Measurements from ENCODE around the gene TENT4A.
"Not testable (repeated sequence)": the region's sequence is repeated elsewhere in the genome, so short reads cannot be mapped to it uniquely, and the experiment has no call there.

Gene TENT4A

DNA sequence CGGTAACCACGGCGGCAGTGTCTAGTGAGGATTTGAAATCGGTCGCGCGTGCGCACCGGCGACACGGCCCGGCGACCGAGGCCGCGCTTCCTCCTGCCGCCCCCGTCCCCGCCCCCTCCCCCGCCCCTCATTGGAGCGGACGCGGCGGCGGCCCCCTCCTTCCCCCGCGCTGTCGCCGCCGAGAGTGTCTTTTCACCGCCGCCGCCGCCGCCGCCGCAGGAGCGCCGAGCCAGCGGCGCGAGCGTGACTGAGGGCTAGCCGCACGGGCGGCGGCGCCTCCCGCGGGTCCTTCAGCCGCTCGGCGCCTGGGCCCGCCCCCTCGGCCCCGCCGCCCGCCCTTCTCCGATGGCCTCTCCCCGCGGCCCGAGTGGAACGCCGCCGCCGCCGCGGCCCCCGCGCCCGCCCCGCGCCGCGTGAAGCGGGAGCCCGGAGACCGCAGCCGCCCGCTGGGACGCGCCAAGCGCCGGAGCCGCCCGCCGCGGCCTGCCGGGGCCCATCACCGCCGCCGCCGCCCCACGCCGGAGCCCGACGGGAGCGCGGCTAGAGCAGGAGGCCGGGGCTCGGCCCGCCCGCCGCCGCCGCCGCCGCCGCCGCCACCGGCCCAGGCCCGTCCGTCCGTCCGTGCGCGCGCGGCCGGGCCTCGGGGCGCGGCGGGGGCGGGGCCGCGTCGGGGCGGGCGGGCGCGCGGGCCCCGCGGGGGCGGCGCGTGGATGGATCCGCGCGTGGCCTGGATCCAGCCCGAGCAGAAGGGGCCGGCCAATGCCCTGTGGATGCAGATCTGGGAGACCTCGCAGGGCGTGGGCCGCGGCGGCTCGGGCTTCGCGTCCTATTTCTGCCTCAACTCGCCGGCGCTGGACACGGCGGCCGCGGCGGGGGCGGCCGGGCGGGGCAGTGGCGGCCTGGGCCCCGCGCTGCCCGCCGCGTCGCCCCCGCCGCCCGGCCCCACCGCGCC lies at the start of gene TENT4A:
TENT4A (plus strand) TSS at position 159 of the 952 bp plus-strand sequence; CDS start at position 711, 552 bp downstream.
- no peaks in the 10 kb centered on the region for H3K9me3 ChIP-seq (ENCODE audit: control insufficient read depth in 2 of 2, low read length in 2 of 2)
- peaks cover 23 to 35% of the 10 kb centered on the region in 2 donors for H3K4me1 ChIP-seq (ENCODE audit: control insufficient read depth in 2 of 2, insufficient read depth in 2 of 2, low read length in 2 of 2)
- H3K4me3 ChIP-seq (ENCODE audit: low read length in 2 of 2), result peak within 1 kb of the TSS; percentile 74 to 84
- no peaks in the 10 kb centered on the region for H3K36me3 ChIP-seq (ENCODE audit: control insufficient read depth in 2 of 2, insufficient read depth in 2 of 2, low read length in 2 of 2)
- H3K9ac ChIP-seq (ENCODE audit: low read depth in 1 of 2, low read length in 2 of 2), result peak within 1 kb of the TSS; percentile 80 to 89
- peak within 1 kb of the TSS; percentile 95 to 97 for H3K27ac ChIP-seq (ENCODE audit: low read depth in 2 of 2, low read length in 2 of 2)
- peaks cover 0 to 4% of the 10 kb centered on the region in 2 donors for H3K27me3 ChIP-seq (ENCODE audit: control insufficient read depth in 2 of 2, insufficient read depth in 2 of 2, low read length in 2 of 2)

DNA sequence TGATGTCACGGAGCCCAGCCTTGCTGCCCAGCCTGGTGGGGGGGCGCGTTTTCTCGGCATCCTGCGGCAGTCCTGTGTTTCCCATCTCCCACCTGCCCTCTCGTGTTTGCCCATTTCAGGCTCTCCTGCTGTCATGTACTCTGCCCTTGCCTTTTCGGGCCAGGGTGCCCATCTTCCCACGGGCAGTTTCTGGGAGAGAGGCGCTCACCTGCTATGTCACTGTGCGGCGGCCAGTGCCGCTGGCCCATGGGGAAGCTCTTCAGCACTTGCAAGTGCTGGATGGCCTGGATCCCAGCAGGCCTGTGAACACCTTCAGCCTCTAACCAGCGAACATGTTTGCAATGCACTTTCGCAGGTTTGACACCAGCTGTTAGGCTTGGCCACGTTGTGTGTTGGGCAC lies 46.5 kb upstream of the TENT4A start:
- Histone ChIP-seq H3K36me3 (ENCODE audit: control insufficient read depth in 2 of 2, insufficient read depth in 2 of 2, low read length in 2 of 2) (peaks cover 0 to 7% of the 10 kb centered on the region in 2 donors), H3K27ac (ENCODE audit: low read depth in 2 of 2, low read length in 2 of 2) (no peak overlapping the region), H3K4me1 (ENCODE audit: control insufficient read depth in 2 of 2, insufficient read depth in 2 of 2, low read length in 2 of 2) (no peaks in the 10 kb centered on the region), H3K9ac (ENCODE audit: low read depth in 1 of 2, low read length in 2 of 2) (no peak overlapping the region), H3K4me3 (ENCODE audit: low read length in 2 of 2) (no peak overlapping the region), H3K9me3 (ENCODE audit: control insufficient read depth in 2 of 2, low read length in 2 of 2) (no peaks in the 10 kb centered on the region), H3K27me3 (ENCODE audit: control insufficient read depth in 2 of 2, insufficient read depth in 2 of 2, low read length in 2 of 2) (no peaks in the 10 kb centered on the region)

DNA sequence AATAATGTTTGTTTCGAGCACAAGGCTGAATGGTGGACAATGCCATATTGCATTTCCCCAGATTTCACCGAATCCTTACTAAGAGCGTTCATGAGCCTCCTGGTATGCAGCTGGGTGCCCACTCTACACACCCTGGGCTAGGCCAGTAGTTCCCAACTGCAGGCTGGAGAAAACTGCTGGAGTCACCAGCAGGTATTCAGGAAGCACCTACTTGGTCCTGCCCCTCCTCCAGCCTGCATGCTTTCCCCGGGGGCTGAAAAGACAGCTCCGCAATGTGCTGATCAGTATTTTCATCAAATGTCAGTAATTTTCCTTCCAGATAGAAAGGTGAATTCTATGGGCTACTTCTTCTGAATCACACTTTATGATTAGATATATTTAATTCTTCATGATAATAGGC lies 45.6 kb upstream of the TENT4A start:
- H3K4me3 ChIP-seq (ENCODE audit: low read length in 2 of 2), result no peak overlapping the region

DNA sequence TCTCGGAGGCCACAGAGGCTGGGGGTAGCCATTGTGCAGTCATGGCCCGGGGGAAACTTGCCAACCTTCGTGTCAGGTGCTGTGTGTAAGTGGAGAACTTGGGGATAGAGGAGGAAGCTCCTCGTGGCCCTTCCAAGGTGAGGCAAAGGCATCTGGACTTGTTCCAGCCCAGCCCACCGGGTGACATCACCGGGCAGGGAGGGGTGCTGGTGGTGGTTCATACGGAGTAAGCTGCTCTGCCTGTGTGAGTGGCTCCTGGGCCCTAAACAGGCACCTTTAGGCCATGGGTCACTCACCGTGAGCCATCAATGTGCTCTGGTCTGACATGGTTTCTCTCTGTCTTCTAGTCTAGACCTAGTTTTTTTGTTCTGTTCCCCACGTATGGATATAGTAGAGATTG lies 44.5 kb upstream of the TENT4A start:
- not testable (repeated sequence) for H3K4me1 ChIP-seq (ENCODE audit: control insufficient read depth in 2 of 2, insufficient read depth in 2 of 2, low read length in 2 of 2); H3K9me3 ChIP-seq (ENCODE audit: control insufficient read depth in 2 of 2, low read length in 2 of 2); H3K9ac ChIP-seq (ENCODE audit: low read depth in 1 of 2, low read length in 2 of 2); H3K27me3 ChIP-seq (ENCODE audit: control insufficient read depth in 2 of 2, insufficient read depth in 2 of 2, low read length in 2 of 2); H3K4me3 ChIP-seq (ENCODE audit: low read length in 2 of 2); H3K36me3 ChIP-seq (ENCODE audit: control insufficient read depth in 2 of 2, insufficient read depth in 2 of 2, low read length in 2 of 2); H3K27ac ChIP-seq (ENCODE audit: low read depth in 2 of 2, low read length in 2 of 2)

More for the DNA sequence above, 45.6 kb upstream of the TENT4A start:
- peaks cover 0 to 7% of the 10 kb centered on the region in 2 donors for H3K36me3 ChIP-seq (ENCODE audit: control insufficient read depth in 2 of 2, insufficient read depth in 2 of 2, low read length in 2 of 2)
- no peaks in the 10 kb centered on the region for H3K9me3 ChIP-seq (ENCODE audit: control insufficient read depth in 2 of 2, low read length in 2 of 2)
- no peak overlapping the region for H3K27ac ChIP-seq (ENCODE audit: low read depth in 2 of 2, low read length in 2 of 2)
- H3K4me1 ChIP-seq (ENCODE audit: control insufficient read depth in 2 of 2, insufficient read depth in 2 of 2, low read length in 2 of 2), result no peaks in the 10 kb centered on the region
- H3K27me3 ChIP-seq (ENCODE audit: control insufficient read depth in 2 of 2, insufficient read depth in 2 of 2, low read length in 2 of 2), result no peaks in the 10 kb centered on the region
- H3K9ac ChIP-seq (ENCODE audit: low read depth in 1 of 2, low read length in 2 of 2), result no peak overlapping the region

DNA sequence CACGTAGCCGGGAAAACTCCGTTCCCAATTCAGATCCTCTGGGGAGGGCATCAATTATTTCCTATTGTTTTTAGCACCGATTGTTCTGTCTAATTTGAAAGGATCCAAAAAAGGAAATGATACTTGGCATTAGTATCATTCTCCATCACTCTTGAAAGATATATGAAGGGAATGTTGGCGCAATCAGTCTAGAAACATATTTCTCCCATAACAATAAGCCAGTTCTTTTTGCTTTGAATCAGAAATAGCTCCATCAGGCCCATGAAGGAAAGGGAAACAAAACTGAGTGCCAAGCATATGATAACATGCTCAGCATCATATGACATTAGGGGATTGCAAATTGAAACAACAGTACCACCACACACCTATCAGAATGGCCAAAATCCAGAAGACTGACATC lies 40.2 kb upstream of the TENT4A start:
- peaks cover 0 to 4% of the 10 kb centered on the region in 2 donors for H3K36me3 ChIP-seq (ENCODE audit: control insufficient read depth in 2 of 2, insufficient read depth in 2 of 2, low read length in 2 of 2)
- no peak overlapping the region for H3K4me3 ChIP-seq (ENCODE audit: low read length in 2 of 2)
- no peak overlapping the region for H3K27ac ChIP-seq (ENCODE audit: low read depth in 2 of 2, low read length in 2 of 2)
- H3K27me3 ChIP-seq (ENCODE audit: control insufficient read depth in 2 of 2, insufficient read depth in 2 of 2, low read length in 2 of 2), result no peaks in the 10 kb centered on the region
- no peak overlapping the region for H3K9ac ChIP-seq (ENCODE audit: low read depth in 1 of 2, low read length in 2 of 2)
- H3K9me3 ChIP-seq (ENCODE audit: control insufficient read depth in 2 of 2, low read length in 2 of 2), result no peaks in the 10 kb centered on the region
- no peaks in the 10 kb centered on the region for H3K4me1 ChIP-seq (ENCODE audit: control insufficient read depth in 2 of 2, insufficient read depth in 2 of 2, low read length in 2 of 2)

DNA sequence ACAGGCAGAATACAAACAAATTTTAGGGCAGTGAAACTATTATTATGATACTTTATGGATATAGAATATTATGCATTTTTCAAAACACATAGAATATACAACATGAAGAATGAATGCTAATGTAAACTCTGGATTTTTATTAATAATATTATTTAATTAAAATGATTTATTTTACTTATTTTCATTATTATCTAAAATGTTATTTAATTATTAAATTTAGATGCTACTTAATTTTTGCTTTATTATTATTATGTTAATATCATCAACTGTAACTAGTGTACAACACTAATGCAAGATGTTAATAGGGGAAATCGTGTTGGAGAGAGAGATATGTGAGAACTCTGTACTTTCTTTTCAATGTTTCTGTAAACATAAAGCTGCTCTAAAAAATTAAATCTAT lies 39.3 kb upstream of the TENT4A start:
- Histone ChIP-seq H3K27me3 (ENCODE audit: control insufficient read depth in 2 of 2, insufficient read depth in 2 of 2, low read length in 2 of 2) (no peaks in the 10 kb centered on the region), H3K4me3 (ENCODE audit: low read length in 2 of 2) (no peak overlapping the region), H3K4me1 (ENCODE audit: control insufficient read depth in 2 of 2, insufficient read depth in 2 of 2, low read length in 2 of 2) (no peaks in the 10 kb centered on the region), H3K27ac (ENCODE audit: low read depth in 2 of 2, low read length in 2 of 2) (no peak overlapping the region), H3K9ac (ENCODE audit: low read depth in 1 of 2, low read length in 2 of 2) (no peak overlapping the region), H3K36me3 (ENCODE audit: control insufficient read depth in 2 of 2, insufficient read depth in 2 of 2, low read length in 2 of 2) (peaks cover 0 to 4% of the 10 kb centered on the region in 2 donors), H3K9me3 (ENCODE audit: control insufficient read depth in 2 of 2, low read length in 2 of 2) (no peaks in the 10 kb centered on the region)

DNA sequence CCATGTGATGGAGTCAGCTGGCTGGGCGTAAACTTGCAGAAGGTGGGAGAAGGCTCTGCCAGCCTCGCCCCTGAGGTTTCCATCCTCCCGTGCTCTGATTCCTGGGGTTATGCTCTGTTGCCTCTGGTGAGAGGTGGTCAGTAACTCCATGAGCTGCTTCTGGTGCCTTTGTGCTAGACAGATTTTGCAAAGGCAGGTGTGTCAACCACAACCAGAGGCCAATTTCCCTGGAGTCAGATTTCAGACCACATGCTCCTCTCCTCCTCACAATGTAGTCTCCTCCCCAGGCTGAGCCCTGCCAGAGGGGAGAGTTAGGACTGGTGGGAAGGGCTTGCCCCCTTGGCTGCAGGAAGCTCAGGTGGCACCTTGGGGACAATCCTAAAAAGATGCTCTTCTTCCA lies 38.8 kb upstream of the TENT4A start:
- no peak overlapping the region for H3K4me3 ChIP-seq (ENCODE audit: low read length in 2 of 2)
- H3K9me3 ChIP-seq (ENCODE audit: control insufficient read depth in 2 of 2, low read length in 2 of 2), result no peaks in the 10 kb centered on the region
- H3K27me3 ChIP-seq (ENCODE audit: control insufficient read depth in 2 of 2, insufficient read depth in 2 of 2, low read length in 2 of 2), result no peaks in the 10 kb centered on the region
- no peak overlapping the region for H3K9ac ChIP-seq (ENCODE audit: low read depth in 1 of 2, low read length in 2 of 2)
- no peak overlapping the region for H3K27ac ChIP-seq (ENCODE audit: low read depth in 2 of 2, low read length in 2 of 2)
- no peaks in the 10 kb centered on the region for H3K4me1 ChIP-seq (ENCODE audit: control insufficient read depth in 2 of 2, insufficient read depth in 2 of 2, low read length in 2 of 2)
- H3K36me3 ChIP-seq (ENCODE audit: control insufficient read depth in 2 of 2, insufficient read depth in 2 of 2, low read length in 2 of 2), result peaks cover 0 to 4% of the 10 kb centered on the region in 2 donors

DNA sequence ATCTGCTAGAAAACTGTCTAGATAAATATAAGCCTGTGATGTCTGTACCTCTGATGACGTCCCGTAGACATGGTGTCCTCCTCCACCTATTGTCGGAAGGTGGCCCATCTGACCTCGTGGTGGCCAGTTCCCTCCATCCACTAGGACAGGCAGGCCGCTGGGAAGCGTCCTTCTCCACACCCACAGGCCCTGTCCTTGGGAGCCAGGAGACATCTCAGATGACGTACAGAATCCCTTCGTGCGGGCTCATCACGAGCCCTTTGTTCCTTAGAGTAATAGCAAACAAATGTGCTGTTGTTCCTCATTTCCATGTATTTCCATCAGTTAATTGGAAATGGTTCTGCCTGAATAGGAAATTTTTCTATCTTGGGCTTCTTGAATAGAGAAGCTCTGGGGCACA lies 38.3 kb upstream of the TENT4A start:
- Histone ChIP-seq H3K4me3 (ENCODE audit: low read length in 2 of 2) (no peak overlapping the region), H3K36me3 (ENCODE audit: control insufficient read depth in 2 of 2, insufficient read depth in 2 of 2, low read length in 2 of 2) (peaks cover 0 to 4% of the 10 kb centered on the region in 2 donors), H3K27ac (ENCODE audit: low read depth in 2 of 2, low read length in 2 of 2) (no peak overlapping the region), H3K9me3 (ENCODE audit: control insufficient read depth in 2 of 2, low read length in 2 of 2) (no peaks in the 10 kb centered on the region), H3K4me1 (ENCODE audit: control insufficient read depth in 2 of 2, insufficient read depth in 2 of 2, low read length in 2 of 2) (no peaks in the 10 kb centered on the region), H3K9ac (ENCODE audit: low read depth in 1 of 2, low read length in 2 of 2) (no peak overlapping the region), H3K27me3 (ENCODE audit: control insufficient read depth in 2 of 2, insufficient read depth in 2 of 2, low read length in 2 of 2) (no peaks in the 10 kb centered on the region)

DNA sequence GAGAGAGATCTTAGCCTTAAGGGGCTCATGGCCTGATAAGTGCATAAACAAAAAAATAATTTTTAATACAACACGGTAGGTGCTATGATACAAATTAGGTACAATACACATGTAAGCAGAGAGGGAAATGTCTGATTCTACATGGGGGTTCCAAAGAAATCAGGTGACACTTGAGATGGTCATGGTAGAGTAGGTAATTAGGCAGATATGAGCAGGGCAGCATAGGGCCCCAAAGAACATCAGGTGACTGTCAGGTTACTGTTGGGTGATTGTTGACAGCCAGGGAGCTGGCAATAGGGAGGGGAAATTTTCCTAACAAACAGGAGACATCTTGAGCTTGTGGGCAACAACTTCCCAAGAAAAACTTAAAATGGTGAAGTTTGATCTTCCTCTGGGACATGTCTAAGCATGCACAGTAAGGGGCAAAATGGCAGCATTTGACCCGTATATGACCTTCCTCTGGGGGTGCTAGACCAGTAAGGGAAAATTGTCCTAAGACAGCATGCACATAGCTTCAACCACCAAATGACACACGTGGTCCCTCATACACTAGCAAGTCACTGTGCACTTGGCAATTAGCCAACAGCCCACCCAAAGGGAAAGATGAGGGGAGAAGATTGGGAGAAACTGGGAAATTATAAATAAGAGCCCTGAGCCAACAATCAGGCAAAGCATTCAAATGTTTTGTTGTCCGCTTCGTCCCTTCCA lies 37.3 kb upstream of the TENT4A start:
- Histone ChIP-seq H3K36me3 (ENCODE audit: control insufficient read depth in 2 of 2, insufficient read depth in 2 of 2, low read length in 2 of 2) (no peaks in the 10 kb centered on the region), H3K4me1 (ENCODE audit: control insufficient read depth in 2 of 2, insufficient read depth in 2 of 2, low read length in 2 of 2) (no peaks in the 10 kb centered on the region), H3K27me3 (ENCODE audit: control insufficient read depth in 2 of 2, insufficient read depth in 2 of 2, low read length in 2 of 2) (no peaks in the 10 kb centered on the region), H3K27ac (ENCODE audit: low read depth in 2 of 2, low read length in 2 of 2) (no peak overlapping the region), H3K9ac (ENCODE audit: low read depth in 1 of 2, low read length in 2 of 2) (no peak overlapping the region), H3K4me3 (ENCODE audit: low read length in 2 of 2) (no peak overlapping the region), H3K9me3 (ENCODE audit: control insufficient read depth in 2 of 2, low read length in 2 of 2) (no peaks in the 10 kb centered on the region)

DNA sequence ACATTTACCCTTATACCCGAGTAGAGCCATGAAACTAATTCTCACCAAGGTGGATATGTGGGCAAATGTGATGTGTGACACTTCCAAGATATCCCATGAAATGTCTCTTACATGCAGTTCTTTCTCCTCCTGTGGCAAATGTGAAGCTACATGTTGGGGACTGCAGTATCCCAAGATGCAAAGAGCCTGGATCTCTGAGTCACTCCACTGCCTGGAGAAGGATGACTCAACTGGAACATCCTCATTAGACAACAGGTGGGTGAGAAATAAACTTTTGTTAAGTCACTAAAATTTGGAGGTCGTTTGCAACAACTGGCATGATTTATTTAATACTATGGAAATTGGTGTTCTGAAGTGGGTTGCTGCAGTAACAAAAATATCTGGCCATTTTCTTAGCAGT lies 36.5 kb upstream of the TENT4A start:
- Histone ChIP-seq H3K9ac (ENCODE audit: low read depth in 1 of 2, low read length in 2 of 2) (no peak overlapping the region), H3K27ac (ENCODE audit: low read depth in 2 of 2, low read length in 2 of 2) (no peak overlapping the region), H3K36me3 (ENCODE audit: control insufficient read depth in 2 of 2, insufficient read depth in 2 of 2, low read length in 2 of 2) (no peaks in the 10 kb centered on the region), H3K9me3 (ENCODE audit: control insufficient read depth in 2 of 2, low read length in 2 of 2) (no peaks in the 10 kb centered on the region), H3K4me1 (ENCODE audit: control insufficient read depth in 2 of 2, insufficient read depth in 2 of 2, low read length in 2 of 2) (no peaks in the 10 kb centered on the region), H3K4me3 (ENCODE audit: low read length in 2 of 2) (no peak overlapping the region), H3K27me3 (ENCODE audit: control insufficient read depth in 2 of 2, insufficient read depth in 2 of 2, low read length in 2 of 2) (no peaks in the 10 kb centered on the region)

Data from mucosa of rectum (tissue), 2 donors.